Endothelial cell of umbilical vein (primary cell): ENCODE data around the gene CACNA1E. TPM values are rescaled to one million over a fixed set of nuclear protein-coding genes. Genes with fewer than 3 reads are reported as not detected.

Experiments used
- BruUV-seq: library from RNA; stranded (reverse); fragments of 400-500 nt; replicated peaks from 2 replicates; lab custom pipeline; 2021; lab: Mats Ljungman, UMichigan
- CTCF ChIA-PET: fragments of 300-600, 350-600 bp; sonication (Branson Sonifier 250); formaldehyde crosslinking; loops from one replicate; lab custom pipeline; 2021; ENCODE audit warnings: antibody characterized with exemption, inconsistent platforms; lab: Charles Lee
- POLR2A ChIA-PET: fragments of 300-600, 350-600 bp; sonication (Branson Sonifier 250); formaldehyde crosslinking; loops from one replicate; lab custom pipeline; 2021; ENCODE audit warnings: antibody characterized with exemption, inconsistent platforms; lab: Charles Lee
- DNase-seq: peaks from one replicate; pipeline ENCODE4 v3.0.0-alpha.2; 2011; ENCODE audit warnings: low read depth, low spot score
- FAIRE-seq: peaks from 2 replicates; lab custom pipeline; 2011; peaks lifted over from hg19 to GRCh38; lab: Jason Lieb, UNC
- H2AFZ ChIP-seq: 2 replicates; pipeline ENCODE4 v1.6.0; 2012; ENCODE audit warnings: low read depth, low read length, control low read depth, inconsistent platforms
- H3K27ac ChIP-seq: 2 replicates; pipeline ENCODE4 v1.5.1; 2011; ENCODE audit warnings: low read depth, mild to moderate bottlenecking, control low read depth, low read length, moderate library complexity; ENCODE audit not compliant: insufficient read depth
- H3K27me3 ChIP-seq, 2 experiments: 2 replicates each; pipeline versions ENCODE4 v1.6.0 to v1.6.1; 2011; ENCODE audit warnings: low read length in 2 of 2, mixed read lengths in 1 of 2; ENCODE audit not compliant: control insufficient read depth in 2 of 2, insufficient read depth in 2 of 2
- H3K36me3 ChIP-seq, 2 experiments: 2 replicates in 1 of 2; 3 replicates in 1 of 2; pipeline ENCODE4 v1.5.1; 2011; ENCODE audit warnings: low read length in 2 of 2, mild to moderate bottlenecking in 1 of 2, moderate library complexity in 1 of 2; ENCODE audit not compliant: control insufficient read depth in 2 of 2, insufficient read depth in 2 of 2; ENCODE audit errors: extremely low read depth in 1 of 2
- H3K4me1 ChIP-seq: 3 replicates; pipeline ENCODE4 v1.5.1; 2011; ENCODE audit warnings: mild to moderate bottlenecking, low read length; ENCODE audit not compliant: control insufficient read depth, insufficient read depth; ENCODE audit errors: extremely low read depth
- H3K4me2 ChIP-seq: 2 replicates; pipeline ENCODE4 v1.6.1; 2011; ENCODE audit warnings: low read length, control low read depth, mixed read lengths; ENCODE audit not compliant: insufficient read depth
- H3K4me3 ChIP-seq, 3 experiments: fragments of 200-600 bp in 1 of 3; sonication (generic), shearing (Covaris generic) in 1 of 3; replicated peaks in 1 of 3; 2 replicates each; pipeline ENCODE4 v1.5.1; 2011 to 2016; ENCODE audit warnings: control low read depth in 3 of 3, low read length in 3 of 3, mild to moderate bottlenecking in 2 of 3, inconsistent platforms in 1 of 3, low read depth in 1 of 3, moderate library complexity in 1 of 3; ENCODE audit not compliant: insufficient read depth in 1 of 3
- H3K79me2 ChIP-seq: 2 replicates; pipeline ENCODE4 v1.6.0; 2012; ENCODE audit warnings: low read length, inconsistent platforms; ENCODE audit not compliant: control insufficient read depth, insufficient read depth
- H3K9ac ChIP-seq: replicated peaks from 2 replicates; pipeline ENCODE3; 2011; ENCODE audit warnings: low read length, control low read depth; ENCODE audit not compliant: insufficient read depth; ENCODE audit errors: extremely low read depth
- H3K9me1 ChIP-seq: replicated peaks from 3 replicates; pipeline ENCODE4 v1.6.0; 2011; ENCODE audit warnings: mild to moderate bottlenecking, low read length; ENCODE audit not compliant: control insufficient read depth, insufficient read depth; ENCODE audit errors: extremely low read depth
- H3K9me3 ChIP-seq: replicated peaks from 2 replicates; pipeline ENCODE4 v1.5.1; 2012; ENCODE audit warnings: low read length, inconsistent platforms; ENCODE audit not compliant: control insufficient read depth, insufficient read depth
- H4K20me1 ChIP-seq: replicated peaks from 2 replicates; pipeline ENCODE3; 2011; ENCODE audit warnings: mild to moderate bottlenecking, low read length; ENCODE audit not compliant: control insufficient read depth, insufficient read depth; ENCODE audit errors: extremely low read depth
- EZH2 ChIP-seq: IDR thresholded peaks from 2 replicates; pipeline ENCODE4 v1.6.1; 2012; ENCODE audit warnings: borderline replicate concordance, low read depth, mild to moderate bottlenecking, moderate library complexity, low read length, inconsistent platforms; ENCODE audit not compliant: severe bottlenecking
- FOS ChIP-seq: IDR thresholded peaks from 2 replicates; pipeline ENCODE4 v1.6.1; 2011; ENCODE audit warnings: mild to moderate bottlenecking, low read length, moderate library complexity, borderline replicate concordance; ENCODE audit not compliant: insufficient read depth
- GATA2 ChIP-seq: IDR thresholded peaks from 2 replicates; pipeline ENCODE4 v1.7.0; 2011; ENCODE audit warnings: low read depth, mild to moderate bottlenecking, moderate library complexity, mixed read lengths, low read length; ENCODE audit not compliant: insufficient read length, insufficient read depth
- JUN ChIP-seq: IDR thresholded peaks from 2 replicates; pipeline ENCODE4 v1.6.1; 2011; ENCODE audit warnings: borderline replicate concordance, low read depth; ENCODE audit not compliant: insufficient read length, insufficient read depth
- MAX ChIP-seq: IDR thresholded peaks from 2 replicates; pipeline ENCODE4 v1.6.1; 2011; ENCODE audit not compliant: insufficient read depth, insufficient read length
- MYC ChIP-seq: IDR thresholded peaks from one replicate; pipeline ENCODE4 v1.6.1; 2011; ENCODE audit warnings: mild to moderate bottlenecking, low read depth, low read length
- POLR2A ChIP-seq: IDR thresholded peaks from 2 replicates; pipeline ENCODE4 v1.6.1; 2012; ENCODE audit warnings: low read depth, mild to moderate bottlenecking, control low read depth, low read length
- POLR2AphosphoS5 ChIP-seq: IDR thresholded peaks from 2 replicates; pipeline ENCODE4 v1.6.1; 2012; ENCODE audit warnings: low read depth, mild to moderate bottlenecking, control low read depth, low read length, moderate library complexity; ENCODE audit not compliant: insufficient read depth
- dilution Hi-C: fragments of 300-500 bp; cut with MboI; formaldehyde crosslinking; loops from one replicate; pipeline ENCODE4 v1.15.0; 2019; ENCODE audit warnings: low sequenced_read_pairs; ENCODE audit not compliant: extremely low pct_ligation_motif_present
- intact Hi-C: fragments of 100-400 bp; cut with micrococcal nuclease; formaldehyde crosslinking; loops from one replicate; pipeline ENCODE4 v1.10.0; 2022
- polyA plus RNA-seq, 4 experiments: library from polyadenylated mRNA; depleted of rRNA in 3 of 4; stranded (reverse) in 3 of 4; unstranded in 1 of 4; fragments of >200 nt; gene quantifications; 2 replicates each; pipeline versions ENCODE4 v1.2.1 to v1.2.3, GENCODE V29; 2011 to 2012; ENCODE audit warnings: missing spikeins in 1 of 4
- total RNA-seq: library from RNA; stranded (reverse); gene quantifications from 2 replicates; pipeline ENCODE4 v1.2.3, GENCODE V29; 2021
- TF ChIP-seq, protein P1 (sequence below), 2 donors: IDR thresholded peaks; 1 replicate in 1 of 2; 2 replicates in 1 of 2; pipeline ENCODE4 v1.5.1; 2011; ENCODE audit warnings: low read length in 2 of 2, mild to moderate bottlenecking in 2 of 2, moderate library complexity in 2 of 2, control low read depth in 1 of 2, inconsistent platforms in 1 of 2, low read depth in 1 of 2; ENCODE audit not compliant: insufficient read depth in 1 of 2; ENCODE audit errors: extremely low read depth in 1 of 2

CACNA1E gene
- total and polyA plus RNA-seq, 2 donors (not counting 3 experiments of a cell fraction or from before 2014, with no cell fraction given): not detected

GRCh38 chr1:181623850-181624249, 140.5 kb downstream of the CACNA1E start:
- no peaks in the 10 kb centered on the region for H3K4me1 ChIP-seq
- no peak for FAIRE-seq
- no peak overlapping the region for H3K4me2 ChIP-seq
- H2AFZ ChIP-seq: no peak overlapping the region
- ChIA-PET POLR2A (no interaction called here), CTCF (no interaction called here)
- no TSS peak for BruUV-seq
- no peak overlapping the region for H3K27ac ChIP-seq
- intact Hi-C loops (no loop called here), dilution Hi-C loops (no loop called here)
- H3K9ac ChIP-seq: no peak overlapping the region
- H3K27me3 ChIP-seq: no peaks in the 10 kb centered on the region
- H3K4me3 ChIP-seq: no peak overlapping the region
- H3K36me3 ChIP-seq: no peaks in the 10 kb centered on the region
- H3K9me1 ChIP-seq: no peaks in the 10 kb centered on the region
- TF ChIP-seq MAX (no peak), EZH2 (no peak), POLR2A (no peak), MYC (no peak), FOS (no peak), JUN (no peak), GATA2 (no peak), POLR2AphosphoS5 (no peak)
- TF ChIP-seq, protein P1, sequence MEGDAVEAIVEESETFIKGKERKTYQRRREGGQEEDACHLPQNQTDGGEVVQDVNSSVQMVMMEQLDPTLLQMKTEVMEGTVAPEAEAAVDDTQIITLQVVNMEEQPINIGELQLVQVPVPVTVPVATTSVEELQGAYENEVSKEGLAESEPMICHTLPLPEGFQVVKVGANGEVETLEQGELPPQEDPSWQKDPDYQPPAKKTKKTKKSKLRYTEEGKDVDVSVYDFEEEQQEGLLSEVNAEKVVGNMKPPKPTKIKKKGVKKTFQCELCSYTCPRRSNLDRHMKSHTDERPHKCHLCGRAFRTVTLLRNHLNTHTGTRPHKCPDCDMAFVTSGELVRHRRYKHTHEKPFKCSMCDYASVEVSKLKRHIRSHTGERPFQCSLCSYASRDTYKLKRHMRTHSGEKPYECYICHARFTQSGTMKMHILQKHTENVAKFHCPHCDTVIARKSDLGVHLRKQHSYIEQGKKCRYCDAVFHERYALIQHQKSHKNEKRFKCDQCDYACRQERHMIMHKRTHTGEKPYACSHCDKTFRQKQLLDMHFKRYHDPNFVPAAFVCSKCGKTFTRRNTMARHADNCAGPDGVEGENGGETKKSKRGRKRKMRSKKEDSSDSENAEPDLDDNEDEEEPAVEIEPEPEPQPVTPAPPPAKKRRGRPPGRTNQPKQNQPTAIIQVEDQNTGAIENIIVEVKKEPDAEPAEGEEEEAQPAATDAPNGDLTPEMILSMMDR (IDR thresholded peaks at IDR 0.05; ENCODE audit: extremely low read depth in 1 of 2, insufficient read depth in 1 of 2, low read depth in 1 of 2, low read length in 2 of 2): no peak
- DNase-seq: no peak
- H4K20me1 ChIP-seq: no peaks in the 10 kb centered on the region
- H3K79me2 ChIP-seq: no peaks in the 10 kb centered on the region
- H3K9me3 ChIP-seq: peaks cover 2% of the 10 kb centered on the region
